ENCODE measurements around the gene PABPC1L2B. TPM values are rescaled to one million over a fixed set of nuclear protein-coding genes. Genes with fewer than 3 reads are reported as not detected.
"Not testable (repeated sequence)": the region's sequence is repeated elsewhere in the genome, so short reads cannot be mapped to it uniquely, and the experiment has no call there.

The PABPC1L2B gene
- total RNA-seq = 1 to 10 TPM in 1 of 9 donors, under 1 TPM in 2, not detected in 6; 0.11 to 1.8 (median 0.41) TPM
- polyA plus RNA-seq = under 1 TPM; 0.03 to 0.42 (median 0.32) TPM
- long read RNA-seq, donor 1 = 0 reads
- long read RNA-seq, donor 2 = 0 reads
- long read RNA-seq, donor 3 = 0 reads
- long read RNA-seq, donor 4 = 0 reads
- long read RNA-seq, donor 5 = 0 reads
- long read RNA-seq, donor 6 = 0 reads
- long read RNA-seq, donor 7 = 0 reads
- long read RNA-seq, donor 8, partial matches to known transcripts = 0 of 1 reads
- long read RNA-seq, donor 8, other reads (novel, unspliced or antisense) = 0 of 1 reads
- long read RNA-seq, donor 9 = 0 reads
- long read RNA-seq, donor 10 = 0 reads

GRCh38 chrX:73002733-73003132, at the start of gene PABPC1L2B:
TSS of gene PABPC1L2B (plus strand) at chrX:73002939. CDS start at chrX:73003643, 704 bp downstream.
- DNase-seq; H3K4me3 ChIP-seq; H3K27me3 ChIP-seq; H3K4me1 ChIP-seq (replicated peaks in 1 of 2); H3K27ac ChIP-seq; H3K36me3 ChIP-seq (replicated peaks in 1 of 2); H3K9me3 ChIP-seq (replicated peaks in 1 of 3); intact Hi-C loops (cut with DNase I): not testable (repeated sequence)
- no CpG with 5 or more reads among the region's 44 CpGs for WGBS, 4 donors

GRCh38 chrX:72959971-72960370, 42.8 kb upstream of the PABPC1L2B start:
- intact Hi-C loops (cut with DNase I); H3K27ac ChIP-seq; DNase-seq; H3K4me3 ChIP-seq; H3K27me3 ChIP-seq; H3K9me3 ChIP-seq (replicated peaks in 1 of 3); H3K36me3 ChIP-seq (replicated peaks in 1 of 2); H3K4me1 ChIP-seq (replicated peaks in 1 of 2): not testable (repeated sequence)
- no CpG with 5 or more reads among the region's 9 CpGs for WGBS, 4 donors

GRCh38 chrX:72971859-72972258, 30.9 kb upstream of the PABPC1L2B start:
- not testable (repeated sequence) for H3K4me1 ChIP-seq (replicated peaks in 1 of 2)

GRCh38 chrX:72974885-72975284, 27.9 kb upstream of the PABPC1L2B start:
- H3K36me3 ChIP-seq (replicated peaks in 1 of 2); intact Hi-C loops (cut with DNase I); H3K9me3 ChIP-seq (replicated peaks in 1 of 3); DNase-seq; H3K27ac ChIP-seq; H3K27me3 ChIP-seq; H3K4me1 ChIP-seq (replicated peaks in 1 of 2); H3K4me3 ChIP-seq: not testable (repeated sequence)
- no CpG with 5 or more reads among the region's 7 CpGs for WGBS, 4 donors

More at GRCh38 chrX:72971859-72972258, 30.9 kb upstream of the PABPC1L2B start:
- H3K36me3 ChIP-seq (replicated peaks in 1 of 2); H3K27me3 ChIP-seq; H3K27ac ChIP-seq; H3K4me3 ChIP-seq; intact Hi-C loops (cut with DNase I); H3K9me3 ChIP-seq (replicated peaks in 1 of 3); DNase-seq: not testable (repeated sequence)
- no CpG with 5 or more reads among the region's 5 CpGs for WGBS, 4 donors

GRCh38 chrX:72980894-72981469, 21.8 kb upstream of the PABPC1L2B start:
- H3K4me3 ChIP-seq; H3K36me3 ChIP-seq (replicated peaks in 1 of 2); H3K27ac ChIP-seq; DNase-seq; H3K4me1 ChIP-seq (replicated peaks in 1 of 2); intact Hi-C loops (cut with DNase I); H3K9me3 ChIP-seq (replicated peaks in 1 of 3): not testable (repeated sequence)
- H3K27me3 ChIP-seq = peaks cover 12% of the 10 kb centered on the region
- 56 to 68% (median 59%) methylated on average over 4 to 5 of the region's 5 CpGs for WGBS, 4 donors

GRCh38 chrX:73004032-73004431, 1.3 kb downstream of the PABPC1L2B start:
- H3K9me3 ChIP-seq (replicated peaks in 1 of 3); DNase-seq; H3K36me3 ChIP-seq (replicated peaks in 1 of 2); H3K27me3 ChIP-seq; intact Hi-C loops (cut with DNase I); H3K27ac ChIP-seq; H3K4me3 ChIP-seq; H3K4me1 ChIP-seq (replicated peaks in 1 of 2): not testable (repeated sequence)
- no CpG with 5 or more reads among the region's 19 CpGs for WGBS, 4 donors

GRCh38 chrX:73021361-73022092, 18.8 kb downstream of the PABPC1L2B start:
- WGBS, 4 donors = 63 to 91% (median 89%) methylated on average over 1 to 30 of the region's 30 CpGs
- Histone ChIP-seq H3K27ac (no peak overlapping the region), H3K27me3 (no peaks in the 10 kb centered on the region)

GRCh38 chrX:73022093-73022445, 19.3 kb downstream of the PABPC1L2B start:
- DNase-seq; intact Hi-C loops (cut with DNase I): not testable (repeated sequence)
- 90 to 95% (median 94%) methylated on average over 4 to 12 of the region's 12 CpGs; no CpG with 5 or more reads in 1 of the 4 donors for WGBS, 4 donors

More at GRCh38 chrX:73021361-73022092, 18.8 kb downstream of the PABPC1L2B start:
- Histone ChIP-seq H3K4me1 (replicated peaks in 1 of 2) (no peaks in the 10 kb centered on the region), H3K9me3 (replicated peaks in 1 of 3) (no peaks in the 10 kb centered on the region), H3K36me3 (replicated peaks in 1 of 2) (no peaks in the 10 kb centered on the region), H3K4me3 (no peak overlapping the region)
- no peak for DNase-seq
- TF ChIP-seq POLR2A (IDR thresholded peaks at IDR 0.05) = no peak
- TF ChIP-seq CTCF (IDR thresholded peaks at IDR 0.05) = no peak
- intact Hi-C loops (cut with DNase I) = no loop called here

More at GRCh38 chrX:73022093-73022445, 19.3 kb downstream of the PABPC1L2B start:
- not testable (repeated sequence) for H3K27me3 ChIP-seq; H3K36me3 ChIP-seq (replicated peaks in 1 of 2); H3K9me3 ChIP-seq (replicated peaks in 1 of 3); H3K4me1 ChIP-seq (replicated peaks in 1 of 2); H3K27ac ChIP-seq; H3K4me3 ChIP-seq

Data from adrenal gland (tissue), 19 donors.